A673 (cell line): ENCODE measurements around the gene MLF2. TPM values are rescaled to one million over a fixed set of nuclear protein-coding genes. Genes with fewer than 3 reads are reported as not detected.

Source experiments
- BruUV-seq: library from RNA; stranded (reverse); fragments of 400-500 nt; replicated peaks from 2 replicates; lab custom pipeline; 2021; lab: Mats Ljungman, UMichigan
- CTCF ChIA-PET: fragments of 300-600 bp; sonication (Branson Sonifier 250); formaldehyde crosslinking; loops from one replicate; lab custom pipeline; 2022; ENCODE audit warnings: antibody characterized with exemption; lab: Charles Lee
- POLR2A ChIA-PET: fragments of 300-600 bp; sonication (Branson Sonifier 250); formaldehyde crosslinking; loops from one replicate; lab custom pipeline; 2022; ENCODE audit warnings: antibody characterized with exemption; ENCODE audit not compliant: low non-redundant PET; lab: Charles Lee
- DNase-seq: peaks from one replicate; pipeline ENCODE4 v3.0.0-alpha.2; 2015; ENCODE audit warnings: low spot score
- H3K27ac ChIP-seq: fragments of 200-600 bp; sonication (generic); 2 replicates; pipeline ENCODE4 v1.5.1; 2016; ENCODE audit warnings: mixed run types, low read depth, mild to moderate bottlenecking, mixed read lengths, antibody characterized with exemption, low read length; ENCODE audit not compliant: poor library complexity, severe bottlenecking
- H3K27me3 ChIP-seq: fragments of 200-600 bp; sonication (generic); replicated peaks from 2 replicates; pipeline ENCODE4 v1.6.1; 2017; ENCODE audit warnings: mixed run types, low read depth, mild to moderate bottlenecking, mixed read lengths, antibody characterized with exemption, low read length; ENCODE audit not compliant: insufficient read depth, poor library complexity
- H3K36me3 ChIP-seq: fragments of 200-600 bp; sonication (generic); 2 replicates; pipeline ENCODE4 v1.6.1; 2016; ENCODE audit warnings: mixed run types, mild to moderate bottlenecking, mixed read lengths, antibody characterized with exemption, low read length; ENCODE audit not compliant: insufficient read depth, poor library complexity, severe bottlenecking
- H3K4me1 ChIP-seq: fragments of 200-600 bp; sonication (generic); 2 replicates; pipeline ENCODE4 v1.6.1; 2017; ENCODE audit warnings: mixed run types, mild to moderate bottlenecking, mixed read lengths, antibody characterized with exemption, low read length; ENCODE audit not compliant: insufficient read depth, poor library complexity, severe bottlenecking
- H3K4me3 ChIP-seq: fragments of 200-600 bp; sonication (generic); 2 replicates; pipeline ENCODE4 v1.5.1; 2016; ENCODE audit warnings: low read depth, mixed run types, mild to moderate bottlenecking, mixed read lengths, low read length; ENCODE audit not compliant: poor library complexity, severe bottlenecking
- H3K9me3 ChIP-seq: fragments of 200-600 bp; sonication (generic); 2 replicates; pipeline ENCODE4 v1.6.1; 2016; ENCODE audit warnings: mixed run types, low read depth, mild to moderate bottlenecking, mixed read lengths, antibody characterized with exemption, low read length; ENCODE audit not compliant: poor library complexity, severe bottlenecking
- EZH2 ChIP-seq: fragments of 200-600 bp; sonication (generic); IDR thresholded peaks from 2 replicates; pipeline ENCODE4 v1.6.1; 2017; ENCODE audit warnings: borderline replicate concordance, low read depth, mild to moderate bottlenecking, mixed read lengths, antibody characterized with exemption, low read length; ENCODE audit not compliant: poor library complexity, severe bottlenecking
- intact Hi-C: fragments of 100-400 bp; cut with micrococcal nuclease; formaldehyde crosslinking; loops from one replicate; pipeline ENCODE4 v1.10.0; 2022; ENCODE audit not compliant: unreplicated experiment
- total RNA-seq: library from RNA; stranded (reverse); gene quantifications from 2 replicates; pipeline ENCODE4 v1.2.3, GENCODE V29; 2021
- TF ChIP-seq, protein P1 (sequence below): fragments of 300-800, 200-600 bp; sonication (generic); conservative IDR thresholded peaks from 2 replicates; pipeline ENCODE4 v1.5.1; 2017; ENCODE audit warnings: low read depth, mild to moderate bottlenecking, antibody characterized with exemption, low read length, moderate library complexity, mixed read lengths

The MLF2 gene
- total RNA-seq, 1 experiment from 2014 or later: 242 TPM

DNA sequence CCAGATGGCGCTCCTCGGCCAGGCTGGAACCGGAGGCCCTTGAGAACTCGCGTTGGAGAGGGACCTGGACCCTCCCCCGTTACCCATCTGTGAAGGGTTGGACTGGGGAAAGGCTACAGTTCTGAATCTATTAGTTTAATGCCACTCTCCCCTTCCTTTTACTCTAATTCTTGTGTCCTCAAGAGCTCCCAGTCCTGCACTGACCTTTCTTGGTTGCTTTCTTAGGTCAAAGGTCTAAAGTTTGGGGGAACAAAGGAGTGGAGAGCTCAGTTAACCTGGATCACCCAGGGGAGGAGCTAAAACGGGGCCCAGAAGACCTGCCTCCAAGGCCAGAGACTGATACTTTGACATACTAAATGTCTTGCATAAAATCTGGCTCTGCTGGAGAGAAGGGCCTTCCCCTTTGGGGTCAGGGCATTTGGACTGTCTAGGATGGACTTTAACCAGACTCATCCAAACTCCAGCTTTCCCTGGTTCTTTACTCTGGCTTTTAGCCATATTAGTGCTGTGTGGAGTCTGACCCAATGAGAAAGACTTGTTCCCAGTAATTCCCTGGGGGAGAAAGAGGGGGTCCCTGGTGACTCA is 923 bp upstream of the MLF2 start:
- no peaks in the 10 kb centered on the region for H3K27me3 ChIP-seq
- H3K9me3 ChIP-seq: no peaks in the 10 kb centered on the region
- DNase-seq: no peak
- CTCF ChIA-PET: interaction anchor here (0.6 to 2.5 kb wide), 11 partner anchors 10 to 119 kb away, joined by 3 to 21 read pairs (median 6); partner anchors contain the start of genes PTMS, SPSB2 and ZNF384
- TF ChIP-seq EZH2: no peak
- POLR2A ChIA-PET: interaction anchor here (0.6 to 1.4 kb wide), 3 partner anchors 12 to 190 kb away, joined by 3 to 6 read pairs (median 3); partner anchors contain the start of genes C12orf57 and RNU7-1
- H3K4me3 ChIP-seq: peak overlapping the region; percentile 100
- intact Hi-C loops: loop anchor here (1.0 to 5.0 kb wide), 4 partner anchors 13 to 183 kb away; partner anchors contain the start of gene PTMS
- H3K36me3 ChIP-seq: peaks cover 33% of the 10 kb centered on the region
- H3K27ac ChIP-seq: peak overlapping the region; percentile 99
- BruUV-seq: no TSS peak
- peaks cover 18% of the 10 kb centered on the region for H3K4me1 ChIP-seq

DNA sequence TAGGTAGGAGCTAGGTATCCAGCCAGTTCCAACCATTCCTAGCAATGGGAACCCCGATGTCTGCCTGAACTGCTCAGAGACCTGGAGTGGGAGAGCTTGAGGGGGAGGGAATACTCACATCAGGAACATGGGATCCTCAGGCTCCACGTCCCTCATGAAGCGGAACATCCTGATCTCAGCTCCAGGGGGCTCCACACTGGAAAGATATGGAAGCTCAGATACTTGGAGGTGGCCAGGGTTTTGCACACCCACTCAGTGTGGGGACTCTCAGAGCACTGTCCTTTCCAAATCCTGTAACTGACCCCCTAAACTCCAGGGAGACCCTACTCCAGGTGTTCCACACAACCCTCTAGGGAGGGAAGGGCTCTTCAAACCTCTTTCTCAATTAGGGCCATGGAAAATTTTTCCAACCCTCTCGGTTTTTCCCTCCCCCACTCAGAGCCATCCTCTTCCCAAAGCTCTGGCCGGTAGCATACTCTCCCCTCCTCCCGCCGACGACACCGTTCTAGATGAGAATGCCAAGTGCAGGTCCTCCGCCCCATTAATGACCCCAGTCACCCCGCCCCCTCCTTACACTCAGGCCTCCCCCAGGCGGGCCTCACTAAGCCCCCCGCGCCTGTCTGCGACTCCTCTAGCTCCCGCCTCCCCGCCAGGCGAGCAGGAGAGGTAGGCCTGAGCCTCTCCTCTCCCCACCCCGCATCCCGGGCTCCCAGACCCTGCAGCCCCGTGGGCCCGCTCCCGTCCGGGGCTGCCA is 597 bp downstream of the MLF2 start:
- no peaks in the 10 kb centered on the region for H3K9me3 ChIP-seq
- peak overlapping the region; percentile 100 for H3K4me3 ChIP-seq
- DNase-seq: peak; percentile 55
- ChIA-PET POLR2A (interaction anchor here (1.4 kb wide), 1 partner anchor 13 kb away, joined by 6 read pairs; no protein-coding TSS in a partner anchor), CTCF (interaction anchor here (0.5 to 2.5 kb wide), 7 partner anchors 14 to 91 kb away, joined by 3 to 21 read pairs (median 5); partner anchors contain the start of genes GPR162, PTMS and ZNF384)
- TSS peak; percentile 25 for BruUV-seq
- peaks cover 48% of the 10 kb centered on the region for H3K36me3 ChIP-seq
- H3K4me1 ChIP-seq: peaks cover 18% of the 10 kb centered on the region
- TF ChIP-seq EZH2: no peak
- TF ChIP-seq, protein P1, sequence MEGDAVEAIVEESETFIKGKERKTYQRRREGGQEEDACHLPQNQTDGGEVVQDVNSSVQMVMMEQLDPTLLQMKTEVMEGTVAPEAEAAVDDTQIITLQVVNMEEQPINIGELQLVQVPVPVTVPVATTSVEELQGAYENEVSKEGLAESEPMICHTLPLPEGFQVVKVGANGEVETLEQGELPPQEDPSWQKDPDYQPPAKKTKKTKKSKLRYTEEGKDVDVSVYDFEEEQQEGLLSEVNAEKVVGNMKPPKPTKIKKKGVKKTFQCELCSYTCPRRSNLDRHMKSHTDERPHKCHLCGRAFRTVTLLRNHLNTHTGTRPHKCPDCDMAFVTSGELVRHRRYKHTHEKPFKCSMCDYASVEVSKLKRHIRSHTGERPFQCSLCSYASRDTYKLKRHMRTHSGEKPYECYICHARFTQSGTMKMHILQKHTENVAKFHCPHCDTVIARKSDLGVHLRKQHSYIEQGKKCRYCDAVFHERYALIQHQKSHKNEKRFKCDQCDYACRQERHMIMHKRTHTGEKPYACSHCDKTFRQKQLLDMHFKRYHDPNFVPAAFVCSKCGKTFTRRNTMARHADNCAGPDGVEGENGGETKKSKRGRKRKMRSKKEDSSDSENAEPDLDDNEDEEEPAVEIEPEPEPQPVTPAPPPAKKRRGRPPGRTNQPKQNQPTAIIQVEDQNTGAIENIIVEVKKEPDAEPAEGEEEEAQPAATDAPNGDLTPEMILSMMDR: peak; percentile 48
- no peaks in the 10 kb centered on the region for H3K27me3 ChIP-seq
- peak overlapping the region; percentile 99 for H3K27ac ChIP-seq
- intact Hi-C loops: loop anchor here (2.0 to 5.0 kb wide), 2 partner anchors 14 to 185 kb away; partner anchors contain the start of gene PTMS

DNA sequence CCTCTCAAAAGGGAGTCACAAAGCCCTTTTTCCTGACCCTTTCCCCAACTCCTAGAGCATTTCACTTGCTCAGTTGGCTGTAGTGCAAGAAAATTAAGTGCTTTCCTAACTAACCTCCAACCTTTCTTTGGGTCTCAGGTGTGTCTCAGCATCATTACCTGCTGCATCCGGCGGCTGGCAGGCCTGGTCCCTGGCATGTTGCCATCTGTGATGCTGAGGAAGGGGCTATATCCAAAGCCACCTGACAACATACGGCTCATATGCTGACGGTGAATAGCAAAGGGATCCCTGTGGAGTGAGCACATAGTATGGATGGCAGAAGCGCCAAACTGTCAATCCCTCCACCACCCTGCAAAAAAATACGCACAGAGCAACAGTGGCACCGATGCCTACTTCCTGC is 1.2 kb downstream of the MLF2 start:
- H3K27ac ChIP-seq: peak overlapping the region; percentile 99
- CTCF ChIA-PET: interaction anchor here (0.5 to 2.5 kb wide), 4 partner anchors 14 to 76 kb away, joined by 3 to 21 read pairs (median 4); partner anchors contain the start of genes GPR162, PTMS and ZNF384

More for the DNA sequence above, 1.2 kb downstream of the MLF2 start:
- POLR2A ChIA-PET: interaction anchor here (0.7 kb wide), 1 partner anchor 148 kb away, joined by 7 read pairs; no protein-coding TSS in a partner anchor
- no peak for DNase-seq
- H3K27me3 ChIP-seq: no peaks in the 10 kb centered on the region
- intact Hi-C loops: loop anchor here (2.0 to 5.0 kb wide), 2 partner anchors 15 to 186 kb away; partner anchors contain the start of gene PTMS
- H3K4me1 ChIP-seq: peaks cover 18% of the 10 kb centered on the region
- no peak for TF ChIP-seq EZH2
- TF ChIP-seq, protein P1: no peak
- H3K4me3 ChIP-seq: peak overlapping the region; percentile 100
- BruUV-seq: no TSS peak
- no peaks in the 10 kb centered on the region for H3K9me3 ChIP-seq
- H3K36me3 ChIP-seq: peaks cover 54% of the 10 kb centered on the region
